ENCODE measurements around the gene GLRX2.
"Not testable (repeated sequence)": the region's sequence is repeated elsewhere in the genome, so short reads cannot be mapped to it uniquely, and the experiment has no call there.

GLRX2 gene

DNA sequence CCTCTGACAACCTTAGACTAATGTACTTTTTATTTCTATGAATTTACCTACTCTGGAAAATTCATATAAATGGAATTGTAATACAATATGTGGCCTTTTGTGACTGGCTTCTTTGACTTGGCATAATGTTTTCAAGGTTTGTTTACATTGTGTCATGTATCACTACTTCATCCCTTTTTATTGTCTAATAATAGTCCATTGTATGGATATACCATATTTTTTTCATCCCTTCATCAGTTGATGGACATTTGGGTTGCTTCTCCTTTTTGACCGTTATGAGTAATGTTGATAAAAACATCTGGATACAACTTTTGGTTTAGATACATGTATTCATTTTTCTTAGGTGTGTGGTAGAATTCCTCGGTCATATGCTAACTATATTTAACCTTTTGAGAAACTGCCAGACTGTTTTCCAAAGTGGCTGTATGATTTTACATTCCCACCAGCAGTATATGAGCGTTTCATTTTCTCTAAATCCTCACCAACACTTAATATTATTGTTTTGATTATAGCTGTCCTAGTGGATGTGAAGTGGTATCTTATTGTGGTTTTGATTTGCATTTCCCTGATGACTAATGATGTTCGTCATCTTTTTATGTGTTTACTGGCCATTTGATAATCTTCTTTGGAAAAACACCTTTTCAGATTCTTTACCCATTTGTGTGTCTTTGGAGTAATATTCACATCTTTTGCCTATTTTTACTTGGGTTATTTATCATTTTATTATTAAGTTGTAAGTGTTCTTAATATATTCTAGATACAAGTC is 42.3 kb downstream of the GLRX2 start:
- no peak for DNase-seq

DNA sequence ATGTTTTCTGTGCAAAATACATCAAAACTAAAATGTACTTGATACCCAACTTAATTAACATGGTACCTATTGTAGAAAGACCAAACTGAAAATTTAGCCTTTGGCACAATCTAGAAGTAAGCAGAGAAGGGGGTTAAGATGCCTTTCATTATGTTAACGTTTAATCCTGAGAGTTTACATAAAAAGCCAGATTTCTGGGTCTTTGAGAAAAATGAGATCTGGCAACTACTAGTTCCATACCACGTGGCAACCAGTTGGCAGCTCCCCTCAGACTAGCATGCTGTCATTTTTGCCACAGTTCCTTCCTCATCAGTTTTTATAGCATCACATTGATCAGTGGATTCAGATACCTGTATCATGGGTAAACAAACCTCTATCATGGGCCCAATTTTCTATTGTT is 44.3 kb downstream of the GLRX2 start:
- no peak for DNase-seq

DNA sequence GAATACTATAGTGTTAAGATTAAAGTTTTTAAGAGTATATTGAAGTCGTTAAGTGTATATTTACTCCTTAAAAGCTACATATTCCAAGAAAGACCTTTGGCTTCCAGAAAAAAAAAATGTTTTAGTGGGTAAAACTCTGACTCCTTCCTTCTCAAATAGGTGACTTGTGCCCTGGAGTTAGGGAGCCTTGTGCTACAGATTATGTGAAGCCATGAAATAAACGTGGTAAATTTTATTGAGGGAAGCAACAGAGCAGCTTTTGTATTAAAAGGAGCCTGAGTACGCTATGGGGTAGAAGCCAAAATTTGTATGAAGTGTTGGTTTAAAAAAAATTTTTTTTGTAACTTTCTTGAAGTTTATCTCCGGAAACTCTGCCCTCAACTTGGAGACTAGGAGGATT is 44.8 kb downstream of the GLRX2 start:
- no peak for DNase-seq

DNA sequence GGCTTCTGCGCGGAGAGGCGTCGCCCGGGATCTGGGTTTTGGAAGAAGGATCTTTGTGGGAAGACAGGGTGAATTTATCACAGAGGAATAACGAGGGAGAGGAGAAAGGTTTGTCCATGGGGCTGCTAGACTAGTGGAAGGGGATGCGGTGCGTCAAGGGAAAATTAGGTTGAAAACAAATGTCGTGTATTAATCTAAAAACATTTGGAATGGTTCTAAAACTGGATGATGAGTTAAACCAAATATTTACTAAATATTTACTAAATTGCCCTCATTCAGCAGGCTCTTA is 45.2 kb downstream of the GLRX2 start:
- no peak for DNase-seq

DNA sequence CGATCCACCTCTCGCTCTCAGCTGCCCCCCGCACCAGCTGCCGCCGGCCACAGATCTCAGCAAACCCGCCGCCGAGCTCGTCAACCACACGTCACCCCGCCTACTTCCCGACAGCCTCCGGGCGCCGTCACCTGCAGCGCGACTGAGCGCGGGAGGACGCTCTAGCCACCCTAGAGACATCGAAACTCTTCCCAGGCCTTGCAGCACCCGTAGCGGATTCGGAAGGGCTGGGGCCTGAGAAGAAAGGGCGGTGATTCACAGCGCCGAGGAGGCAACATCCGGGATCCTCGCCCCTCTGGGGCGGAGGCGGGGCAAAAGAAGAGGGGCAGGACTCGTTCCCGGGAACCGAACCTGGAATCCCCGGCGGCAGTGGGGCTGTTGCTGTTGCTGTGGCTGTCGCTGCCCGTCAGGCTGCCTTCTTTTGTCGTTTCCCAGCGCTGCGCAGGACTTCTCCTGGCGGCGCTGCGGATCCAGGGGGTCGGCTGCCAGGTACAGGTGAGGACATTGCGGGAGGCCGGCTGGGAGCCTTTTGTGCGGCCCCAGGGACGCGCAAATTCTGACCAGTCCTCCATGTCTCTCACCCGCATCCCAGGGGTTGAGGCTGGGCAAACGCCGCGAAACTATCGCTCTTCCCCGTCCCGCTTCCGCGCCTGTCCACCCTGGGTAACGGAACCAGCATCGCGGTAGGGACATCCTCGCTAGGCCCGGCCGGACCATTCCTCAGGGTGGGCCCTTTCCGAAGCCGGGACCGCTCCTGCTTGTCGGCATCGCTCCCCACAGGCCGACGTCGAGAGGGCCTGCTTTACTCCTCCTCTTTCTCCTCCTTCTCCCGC is 45.7 kb downstream of the GLRX2 start, which contains the start of the genes RO60 and UCHL5:
Gene RO60, plus strand, starts transcription at position 331 of the 833 bp plus-strand sequence. CDS start 9,443 bp downstream, outside the sequence.
Gene UCHL5, minus strand, starts transcription at position 79 of the 833 bp plus-strand sequence. CDS start 100 bp downstream, outside the sequence.
- peak; percentile 97 for DNase-seq

DNA sequence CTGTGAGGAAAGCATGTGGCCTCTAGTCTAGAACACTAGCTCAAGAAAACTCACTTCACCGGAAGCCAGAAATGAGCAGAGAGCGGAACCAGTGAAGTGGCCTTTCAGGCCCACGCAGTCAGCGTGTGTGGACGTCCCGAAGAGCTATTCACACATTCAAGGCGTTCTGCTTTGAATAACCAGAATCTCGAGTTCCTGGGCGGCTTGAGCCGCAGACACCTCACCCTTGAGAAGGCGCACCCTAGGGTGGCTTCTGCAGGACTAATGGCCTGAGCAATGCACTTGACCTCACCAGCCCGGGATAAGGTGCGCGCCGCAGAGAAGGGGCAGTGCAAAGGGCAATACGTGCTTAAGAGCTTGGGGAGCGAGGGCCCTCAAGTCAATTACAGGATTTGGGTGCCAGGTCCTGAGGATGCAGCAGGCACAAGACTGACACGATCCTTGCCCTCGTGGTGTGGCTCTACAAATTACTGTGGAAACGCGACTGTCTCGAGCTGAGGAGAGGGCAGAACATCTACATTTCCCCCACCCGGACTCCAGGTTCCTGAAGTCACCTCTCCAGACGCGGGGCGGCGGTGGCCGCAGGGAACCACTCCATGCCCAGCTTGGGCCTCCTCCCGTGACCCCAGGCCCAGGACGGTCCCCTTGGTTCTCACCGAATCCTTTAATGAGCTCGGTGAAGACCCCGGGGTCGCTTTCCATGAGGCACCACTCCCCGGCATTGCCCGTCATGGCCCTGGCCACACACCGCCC is 46.5 kb downstream of the GLRX2 start:
- DNase-seq, result peak; percentile 35

DNA sequence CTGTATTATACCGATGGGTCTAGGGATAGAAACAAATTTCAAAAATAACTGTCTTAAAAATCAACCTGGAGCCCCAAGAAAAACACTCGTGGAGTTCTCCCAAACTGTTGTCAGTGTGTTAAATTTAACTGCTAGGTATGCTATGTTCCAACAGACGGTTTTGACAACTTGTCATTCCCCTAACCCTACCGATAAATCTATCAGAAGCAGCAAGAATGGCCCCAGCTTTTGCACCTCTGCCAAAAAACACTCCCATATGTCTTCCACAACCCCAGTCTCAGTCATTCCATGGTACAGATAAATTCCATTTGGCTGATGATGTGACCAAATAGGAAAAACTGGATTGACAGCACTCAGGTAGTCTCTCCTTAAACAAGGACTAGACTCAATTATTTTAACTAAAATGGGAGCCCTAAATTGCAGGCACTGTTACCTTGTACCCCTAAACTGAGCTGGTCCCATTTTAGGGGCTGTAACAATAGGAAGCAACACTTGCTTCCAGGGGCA is 51.0 kb downstream of the GLRX2 start:
- no peak for DNase-seq

DNA sequence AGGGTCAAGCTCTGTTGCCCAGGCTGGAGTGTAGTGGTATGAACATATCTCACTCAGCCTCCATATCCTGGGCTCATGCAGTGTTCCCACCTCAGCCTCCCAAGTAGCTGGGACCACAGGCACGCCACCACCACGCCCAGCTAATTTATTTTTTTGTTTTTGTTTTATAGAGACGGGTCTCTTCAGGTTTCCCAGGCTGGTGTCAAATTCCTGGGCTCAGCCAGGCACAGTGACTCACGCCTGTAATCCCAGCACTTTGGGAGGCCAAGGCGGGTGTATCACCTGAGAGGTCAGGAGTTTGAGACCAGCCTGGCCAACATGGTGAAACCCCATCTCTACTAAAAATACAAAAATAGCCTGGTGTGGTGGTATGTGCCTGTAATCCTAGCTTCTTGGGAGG is 56.3 kb downstream of the GLRX2 start:
- DNase-seq, result not testable (repeated sequence)

All from left hindlimb (tissue), 1 donor.